Epithelial cell of esophagus (primary cell): ENCODE results near the gene LURAP1L.

ENCODE experiments used
- DNase-seq: peaks from one replicate; pipeline ENCODE4 v3.0.0; 2010; ENCODE audit warnings: low read depth
- H3K4me3 ChIP-seq: 2 replicates; pipeline ENCODE4 v1.5.1; 2011; ENCODE audit warnings: mild to moderate bottlenecking, low read length, control low read depth
- TF ChIP-seq, protein P1 (sequence below): IDR thresholded peaks from 2 replicates; pipeline ENCODE4 v1.5.1; 2011; ENCODE audit warnings: low read depth, mild to moderate bottlenecking, low read length, control low read depth, inconsistent platforms; ENCODE audit not compliant: insufficient read depth; ENCODE audit errors: missing control alignments

LURAP1L gene

DNA sequence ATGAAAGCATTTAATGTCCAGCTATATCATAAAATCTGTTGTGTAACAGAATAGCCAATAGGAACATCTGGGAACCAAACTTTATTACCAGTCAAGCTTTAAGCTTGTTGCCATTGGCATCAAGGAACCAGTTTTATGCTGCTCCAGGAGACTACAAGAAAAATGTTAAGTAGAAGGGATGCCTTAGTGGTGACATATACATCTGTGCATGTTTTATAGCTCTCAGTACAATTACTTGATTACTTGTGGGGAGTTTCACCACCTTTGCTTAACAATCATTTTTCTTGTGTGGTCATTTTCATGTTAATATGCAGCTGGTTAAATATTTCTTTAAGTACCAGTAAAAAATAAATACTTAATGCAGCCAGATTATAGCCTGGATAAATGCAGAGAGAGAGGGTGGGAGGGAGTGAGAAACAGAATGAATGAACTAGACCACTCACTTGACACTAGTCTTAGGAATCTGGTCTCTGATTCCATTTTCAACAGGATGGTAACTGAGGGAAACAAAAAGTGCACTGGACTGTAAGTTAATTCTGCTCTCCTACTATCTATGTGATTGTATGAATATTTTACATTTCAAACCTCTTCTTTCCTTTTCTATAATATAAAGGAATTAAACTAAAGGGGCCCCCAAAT, 35.7 kb upstream of the LURAP1L start:
- H3K4me3 ChIP-seq, result no peak overlapping the region
- TF ChIP-seq, protein P1, sequence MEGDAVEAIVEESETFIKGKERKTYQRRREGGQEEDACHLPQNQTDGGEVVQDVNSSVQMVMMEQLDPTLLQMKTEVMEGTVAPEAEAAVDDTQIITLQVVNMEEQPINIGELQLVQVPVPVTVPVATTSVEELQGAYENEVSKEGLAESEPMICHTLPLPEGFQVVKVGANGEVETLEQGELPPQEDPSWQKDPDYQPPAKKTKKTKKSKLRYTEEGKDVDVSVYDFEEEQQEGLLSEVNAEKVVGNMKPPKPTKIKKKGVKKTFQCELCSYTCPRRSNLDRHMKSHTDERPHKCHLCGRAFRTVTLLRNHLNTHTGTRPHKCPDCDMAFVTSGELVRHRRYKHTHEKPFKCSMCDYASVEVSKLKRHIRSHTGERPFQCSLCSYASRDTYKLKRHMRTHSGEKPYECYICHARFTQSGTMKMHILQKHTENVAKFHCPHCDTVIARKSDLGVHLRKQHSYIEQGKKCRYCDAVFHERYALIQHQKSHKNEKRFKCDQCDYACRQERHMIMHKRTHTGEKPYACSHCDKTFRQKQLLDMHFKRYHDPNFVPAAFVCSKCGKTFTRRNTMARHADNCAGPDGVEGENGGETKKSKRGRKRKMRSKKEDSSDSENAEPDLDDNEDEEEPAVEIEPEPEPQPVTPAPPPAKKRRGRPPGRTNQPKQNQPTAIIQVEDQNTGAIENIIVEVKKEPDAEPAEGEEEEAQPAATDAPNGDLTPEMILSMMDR, result no peak
- peak; percentile 65 for DNase-seq

DNA sequence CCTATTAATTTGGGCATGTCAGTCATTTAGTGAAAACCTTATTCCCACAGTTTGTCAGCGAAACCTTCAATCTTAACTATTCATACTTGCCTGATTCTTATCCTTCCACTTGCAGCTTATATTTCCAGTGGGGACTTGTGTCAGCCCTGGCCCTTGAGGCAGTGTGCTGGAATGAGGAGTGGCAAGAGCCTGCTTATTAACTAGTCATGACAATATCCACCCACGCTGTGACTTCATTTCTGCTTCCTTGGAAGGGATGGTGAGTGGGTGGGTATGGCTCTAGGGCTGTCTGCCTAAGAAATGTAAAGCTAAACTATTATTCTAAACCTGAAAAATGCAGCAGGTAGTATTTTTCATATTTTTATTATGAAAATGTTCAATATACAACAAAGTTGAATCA, 34.0 kb upstream of the LURAP1L start:
- peak; percentile 97 for DNase-seq
- TF ChIP-seq, protein P1, result no peak
- no peak overlapping the region for H3K4me3 ChIP-seq

DNA sequence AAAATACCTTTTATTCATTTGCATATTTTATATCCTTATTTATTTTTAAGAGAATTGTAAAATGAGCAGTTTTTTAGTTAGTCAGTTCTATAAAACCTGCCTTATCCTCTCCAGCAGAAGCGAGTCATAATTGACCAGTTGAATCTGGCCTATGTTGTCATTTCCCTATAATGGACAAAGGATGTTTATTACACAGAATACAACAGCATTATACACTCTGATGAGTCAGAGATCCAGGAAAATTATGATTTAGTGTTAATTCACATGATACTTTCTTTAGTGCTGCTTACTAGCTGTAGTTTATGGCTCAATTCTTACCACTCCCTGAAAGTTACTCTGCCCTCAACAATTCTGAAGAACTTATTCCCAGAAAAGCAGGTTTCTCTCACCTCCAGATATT, 26.8 kb upstream of the LURAP1L start:
- DNase-seq, result peak; percentile 79
- H3K4me3 ChIP-seq, result no peak overlapping the region
- TF ChIP-seq, protein P1, result no peak

DNA sequence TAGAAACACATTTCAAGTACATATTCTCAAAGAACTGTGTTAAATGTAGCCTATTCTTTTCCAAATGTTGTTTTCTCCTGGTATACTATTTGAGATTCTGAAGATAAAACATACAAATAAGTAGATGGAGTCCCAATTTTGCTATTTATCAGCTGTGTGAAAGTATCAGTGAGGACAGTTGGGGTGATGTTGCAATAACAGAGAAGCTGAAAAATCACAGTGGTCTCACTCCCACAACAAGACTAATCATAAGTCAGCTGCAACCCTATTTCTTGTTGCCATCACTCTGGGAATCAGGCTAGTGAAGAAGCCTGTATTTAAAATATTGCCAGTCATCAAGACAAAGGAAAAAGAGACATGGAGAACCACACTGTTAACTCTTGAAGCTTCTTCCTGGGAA, 25.9 kb upstream of the LURAP1L start:
- H3K4me3 ChIP-seq, result no peak overlapping the region
- no peak for DNase-seq
- TF ChIP-seq, protein P1, result no peak

DNA sequence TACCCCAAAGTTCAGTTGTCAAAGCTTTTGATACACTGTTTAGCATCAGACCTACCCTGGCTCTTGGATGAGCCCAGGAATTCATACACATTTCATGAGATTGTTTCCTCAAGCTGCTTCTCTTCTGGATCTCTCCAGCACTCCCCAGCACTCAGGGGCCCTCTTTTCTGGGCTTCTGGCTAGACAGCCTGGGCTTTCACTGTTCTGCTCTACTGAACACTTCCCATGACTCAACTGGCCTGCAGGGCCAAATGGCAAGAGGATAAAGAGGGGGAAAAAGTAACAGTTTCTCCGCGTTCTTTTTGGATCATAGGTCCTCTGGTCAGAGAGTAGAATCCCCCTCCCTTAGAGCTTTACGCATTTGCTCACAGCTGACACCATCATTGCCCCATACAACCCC, 20.9 kb upstream of the LURAP1L start:
- TF ChIP-seq, protein P1, result no peak
- DNase-seq, result no peak
- H3K4me3 ChIP-seq, result no peak overlapping the region

DNA sequence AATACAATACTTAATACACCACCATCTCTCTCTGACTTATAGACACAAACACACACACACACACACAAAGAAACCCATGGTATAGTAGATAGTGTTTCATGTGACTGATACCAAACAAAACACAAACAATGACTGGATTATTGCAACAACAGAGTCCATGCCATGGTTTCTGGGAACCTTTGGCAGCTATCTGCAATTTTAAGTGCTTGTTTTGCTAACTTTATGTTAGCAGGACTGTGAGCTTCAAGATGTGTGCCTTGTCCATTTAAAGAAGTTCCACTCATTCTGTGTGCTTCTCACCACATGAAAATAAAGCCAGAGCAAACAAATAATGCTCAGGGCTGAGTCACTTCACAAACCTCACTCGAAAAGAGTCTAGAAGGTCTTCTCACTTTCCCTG, 15.1 kb upstream of the LURAP1L start:
- DNase-seq, result peak; percentile 64
- no peak overlapping the region for H3K4me3 ChIP-seq
- TF ChIP-seq, protein P1, result no peak

DNA sequence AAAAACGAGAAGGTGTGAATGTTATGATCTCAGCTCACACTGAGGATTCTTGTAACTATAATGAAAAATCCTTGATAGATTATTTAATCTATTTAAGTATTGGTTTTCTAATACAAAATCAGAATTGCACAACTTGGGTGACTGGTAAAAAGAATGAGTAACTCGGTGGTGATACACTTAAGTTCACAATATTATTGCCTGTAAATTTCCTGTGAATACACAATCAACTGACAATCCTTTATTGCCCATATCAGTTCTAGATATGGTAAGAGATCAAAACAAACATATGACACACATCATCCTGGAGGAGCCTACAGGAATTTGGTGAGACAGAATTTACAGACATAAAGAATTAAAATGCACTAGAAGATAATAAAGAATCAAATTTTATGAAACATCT, 14.1 kb upstream of the LURAP1L start:
- TF ChIP-seq, protein P1, result no peak
- peak; percentile 61 for DNase-seq
- no peak overlapping the region for H3K4me3 ChIP-seq
